ENCODE measurements around the gene SIRT2.

The SIRT2 gene

GRCh38 chr19:38919837-38920601 is 20.6 kb upstream of the SIRT2 start:
- no peak for DNase-seq

GRCh38 chr19:38918526-38918925 is 19.1 kb upstream of the SIRT2 start:
- DNase-seq = no peak

GRCh38 chr19:38917921-38918491 is 18.6 kb upstream of the SIRT2 start:
- DNase-seq = no peak

- DNase-seq = no peak
These were observed 18.1 kb upstream of the SIRT2 start for GRCh38 chr19:38917516-38917915.

GRCh38 chr19:38915329-38916321 is 16.2 kb upstream of the SIRT2 start:
- DNase-seq = no peak

- DNase-seq = no peak
These were observed 14.5 kb upstream of the SIRT2 start for GRCh38 chr19:38913958-38914357.

GRCh38 chr19:38912600-38913514 is 13.4 kb upstream of the SIRT2 start:
- no peak for DNase-seq

- no peak for DNase-seq
These were observed 12.1 kb upstream of the SIRT2 start for GRCh38 chr19:38911388-38912001.

GRCh38 chr19:38910488-38910887 is 11.1 kb upstream of the SIRT2 start:
- DNase-seq = no peak

GRCh38 chr19:38908911-38909310 is 9.5 kb upstream of the SIRT2 start:
- DNase-seq = no peak

- DNase-seq = no peak
These were observed 8.3 kb upstream of the SIRT2 start for GRCh38 chr19:38907670-38908069.

- DNase-seq = no peak
These were observed 7.8 kb upstream of the SIRT2 start for GRCh38 chr19:38907227-38907626.

- DNase-seq = no peak
These were observed 6.2 kb upstream of the SIRT2 start for GRCh38 chr19:38905620-38906019.

- no peak for DNase-seq
These were observed 5.4 kb upstream of the SIRT2 start for GRCh38 chr19:38904581-38905539.

GRCh38 chr19:38901683-38902082 is 2.3 kb upstream of the SIRT2 start:
- no peak for DNase-seq

GRCh38 chr19:38900743-38901190 is 1.3 kb upstream of the SIRT2 start:
- no peak for DNase-seq

- DNase-seq = no peak
These were observed 798 bp upstream of the SIRT2 start for GRCh38 chr19:38900202-38900629.

GRCh38 chr19:38898788-38899446 is 501 bp downstream of the SIRT2 start:
- no peak for DNase-seq

GRCh38 chr19:38894968-38895367 is 4.5 kb downstream of the SIRT2 start:
- DNase-seq = no peak

- no peak for DNase-seq
These were observed 6.1 kb downstream of the SIRT2 start for GRCh38 chr19:38893341-38893771.

Data from NCI-H446 (cell line).